Esophagus squamous epithelium (tissue), 4 donors: ENCODE results near the gene ALDH3B1.

Experiments used
- POLR2A ChIP-seq, 4 donors: fragments of 450-650 bp; IDR thresholded peaks; one replicate each; pipeline ENCODE4 v1.6.1; 2017; ENCODE audit warnings: antibody characterized with exemption in 4 of 4, mild to moderate bottlenecking in 4 of 4, moderate library complexity in 3 of 4
- TF ChIP-seq, protein P1 (sequence below), 6 experiments: fragments of 450-650 bp in 4 of 6; fragments of 200-600 bp in 2 of 6; sonication (generic) in 2 of 6; IDR thresholded peaks; one replicate each; pipeline ENCODE4 v1.5.1; 2016 to 2019; ENCODE audit warnings: antibody characterized with exemption in 6 of 6, mild to moderate bottlenecking in 4 of 6, moderate library complexity in 4 of 6

DNA sequence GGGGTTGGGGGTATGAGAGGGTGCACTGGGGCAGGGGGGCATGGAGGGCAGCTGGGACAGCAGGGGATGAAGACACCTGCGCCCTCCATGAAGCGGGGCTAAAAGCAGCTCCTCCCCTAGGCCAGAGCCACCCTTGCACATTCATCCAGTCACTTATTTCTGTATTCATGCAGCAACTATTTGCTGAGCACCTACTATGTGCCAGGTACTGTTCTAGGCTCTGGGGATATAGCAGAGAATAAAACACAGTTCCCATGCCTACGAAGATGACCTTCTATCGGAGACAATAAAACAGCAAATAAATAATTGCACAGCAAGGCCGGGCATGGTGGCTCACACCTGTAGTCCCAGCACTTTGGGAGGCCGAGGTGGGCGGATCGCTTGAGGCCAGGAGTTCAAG lies 5.3 kb downstream of the ALDH3B1 start:
- TF ChIP-seq, protein P1, sequence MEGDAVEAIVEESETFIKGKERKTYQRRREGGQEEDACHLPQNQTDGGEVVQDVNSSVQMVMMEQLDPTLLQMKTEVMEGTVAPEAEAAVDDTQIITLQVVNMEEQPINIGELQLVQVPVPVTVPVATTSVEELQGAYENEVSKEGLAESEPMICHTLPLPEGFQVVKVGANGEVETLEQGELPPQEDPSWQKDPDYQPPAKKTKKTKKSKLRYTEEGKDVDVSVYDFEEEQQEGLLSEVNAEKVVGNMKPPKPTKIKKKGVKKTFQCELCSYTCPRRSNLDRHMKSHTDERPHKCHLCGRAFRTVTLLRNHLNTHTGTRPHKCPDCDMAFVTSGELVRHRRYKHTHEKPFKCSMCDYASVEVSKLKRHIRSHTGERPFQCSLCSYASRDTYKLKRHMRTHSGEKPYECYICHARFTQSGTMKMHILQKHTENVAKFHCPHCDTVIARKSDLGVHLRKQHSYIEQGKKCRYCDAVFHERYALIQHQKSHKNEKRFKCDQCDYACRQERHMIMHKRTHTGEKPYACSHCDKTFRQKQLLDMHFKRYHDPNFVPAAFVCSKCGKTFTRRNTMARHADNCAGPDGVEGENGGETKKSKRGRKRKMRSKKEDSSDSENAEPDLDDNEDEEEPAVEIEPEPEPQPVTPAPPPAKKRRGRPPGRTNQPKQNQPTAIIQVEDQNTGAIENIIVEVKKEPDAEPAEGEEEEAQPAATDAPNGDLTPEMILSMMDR (IDR thresholded peaks at IDR 0.05): no peak
- no peak for TF ChIP-seq POLR2A (IDR thresholded peaks at IDR 0.05)
